SKM-1 treated with dmso at 0.1 percent for 144 hours (cell line): ENCODE results near the gene SCAF11.

ENCODE experiments used
- DNase-seq: peaks from one replicate; lab custom pipeline; 2025; ENCODE audit not compliant: unreplicated experiment; lab: John Stamatoyannopoulos, UW

Gene SCAF11

GRCh38 chr12:45915405-45915804, 75.0 kb downstream of the SCAF11 start:
- no peak for DNase-seq

- no peak for DNase-seq
These were observed 76.3 kb downstream of the SCAF11 start for GRCh38 chr12:45914090-45914489.

- no peak for DNase-seq
These were observed 76.7 kb downstream of the SCAF11 start for GRCh38 chr12:45913631-45914030.

DNA sequence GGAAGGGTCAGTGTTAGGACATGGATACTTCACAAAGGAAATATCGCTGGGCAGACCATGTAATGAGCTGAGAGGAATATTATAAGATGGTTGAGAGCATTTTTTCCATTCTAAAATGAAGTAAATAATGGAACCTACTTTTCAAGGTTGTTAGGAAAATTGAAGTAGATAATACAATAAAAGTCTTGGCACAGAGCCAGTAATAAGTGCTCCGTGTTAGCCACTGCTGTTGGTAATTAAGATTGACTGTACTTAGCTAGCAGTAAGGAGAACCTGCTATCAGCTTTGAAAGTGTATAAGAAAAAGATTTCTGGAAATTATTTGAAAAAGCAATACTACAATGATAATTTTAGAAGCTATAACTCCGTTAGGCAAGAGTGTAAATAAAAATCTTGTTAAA, 77.6 kb downstream of the SCAF11 start:
- DNase-seq, result no peak

DNA sequence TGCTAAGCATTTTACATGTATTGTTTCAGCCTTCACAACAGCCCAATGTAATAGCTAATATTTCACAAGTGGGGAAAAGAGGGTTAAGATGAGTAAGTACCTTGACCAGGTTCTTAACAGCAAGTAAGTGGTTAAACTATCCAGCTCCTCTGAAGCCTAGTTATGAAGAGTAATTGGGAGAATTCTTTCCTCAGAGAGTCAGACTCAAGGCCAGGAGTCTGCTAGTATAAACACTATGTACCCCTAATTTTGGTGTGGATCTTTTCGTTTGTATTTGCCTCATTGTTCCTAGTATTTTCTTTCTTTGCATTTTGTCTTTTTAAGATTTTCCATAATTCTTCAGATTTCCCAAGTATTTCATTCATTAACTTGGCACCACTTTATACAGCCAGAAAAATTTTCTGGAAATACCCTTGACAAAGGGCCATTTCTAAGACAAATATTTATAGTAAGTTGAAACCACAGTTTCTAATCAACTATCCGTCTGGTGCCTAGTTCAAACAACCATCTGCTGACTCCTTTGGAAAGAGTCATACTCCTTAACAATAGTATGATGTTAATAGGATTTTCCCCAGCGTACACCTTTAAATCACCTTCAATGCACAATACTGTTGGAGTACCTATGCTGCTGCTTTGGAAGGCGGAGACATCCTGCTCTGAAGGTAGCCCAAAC, 81.2 kb downstream of the SCAF11 start:
- DNase-seq, result no peak

GRCh38 chr12:45907955-45908354, 82.4 kb downstream of the SCAF11 start:
- peak; percentile 2 for DNase-seq

DNA sequence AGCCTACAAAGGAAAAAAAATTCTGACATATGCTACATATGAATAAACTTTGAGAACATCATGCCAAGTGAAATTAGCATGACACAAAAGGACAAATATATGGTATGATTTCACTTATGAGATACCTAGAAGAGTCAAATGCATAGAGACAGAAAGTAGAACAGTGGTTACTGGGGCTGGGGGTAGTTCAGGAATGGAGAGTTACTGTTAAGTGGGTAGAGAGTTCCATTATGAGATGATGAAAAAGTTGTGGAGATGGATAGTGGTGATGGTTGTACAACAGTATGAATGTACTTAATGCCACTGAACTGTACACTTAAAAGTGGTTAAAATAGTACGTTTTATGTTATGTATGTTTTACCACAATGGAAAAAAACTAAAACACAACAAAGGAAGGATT, 92.3 kb downstream of the SCAF11 start:
- no peak for DNase-seq

DNA sequence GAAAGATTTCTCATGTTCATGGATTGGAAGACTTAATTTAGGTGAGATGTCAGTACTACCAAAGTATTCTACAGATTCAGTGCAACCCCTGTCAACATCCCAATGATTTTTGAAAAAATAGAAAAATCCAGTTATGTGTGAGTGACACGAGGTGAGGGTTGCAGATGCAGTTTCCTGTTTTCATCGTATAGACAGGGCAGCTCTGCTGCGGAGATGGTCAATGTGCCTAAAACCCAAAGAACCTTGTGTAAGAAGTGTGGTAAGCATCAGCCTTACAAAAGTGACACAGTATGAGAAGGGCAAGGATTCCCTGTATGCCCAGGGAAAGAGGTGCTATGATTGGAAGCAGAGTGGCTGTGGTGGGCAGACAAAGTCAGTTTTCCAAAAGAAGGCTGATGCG, 94.4 kb downstream of the SCAF11 start:
- no peak for DNase-seq

DNA sequence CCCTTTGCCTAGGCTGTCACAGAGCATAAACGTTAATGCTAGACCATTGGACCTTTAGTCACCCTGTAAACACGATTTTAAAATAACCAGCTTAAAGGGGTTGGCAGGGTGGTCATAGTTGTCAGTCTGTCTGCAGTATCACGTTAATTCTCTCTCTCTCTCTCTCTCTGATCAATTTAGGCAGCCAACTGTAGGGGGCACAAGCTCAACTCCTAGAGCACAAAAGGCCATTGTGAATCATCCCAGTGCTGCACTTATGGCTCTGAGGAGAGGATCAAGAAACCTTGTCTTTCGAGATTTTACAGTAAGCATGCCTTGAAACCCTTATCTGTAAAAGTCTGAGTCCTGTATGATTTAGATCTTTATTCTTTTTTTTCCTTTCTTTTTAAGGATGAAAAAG, 97.1 kb downstream of the SCAF11 start:
- DNase-seq, result no peak

GRCh38 chr12:45890276-45890675, 100.1 kb downstream of the SCAF11 start:
- DNase-seq, result no peak

GRCh38 chr12:45887544-45887943, 102.8 kb downstream of the SCAF11 start:
- DNase-seq, result no peak

DNA sequence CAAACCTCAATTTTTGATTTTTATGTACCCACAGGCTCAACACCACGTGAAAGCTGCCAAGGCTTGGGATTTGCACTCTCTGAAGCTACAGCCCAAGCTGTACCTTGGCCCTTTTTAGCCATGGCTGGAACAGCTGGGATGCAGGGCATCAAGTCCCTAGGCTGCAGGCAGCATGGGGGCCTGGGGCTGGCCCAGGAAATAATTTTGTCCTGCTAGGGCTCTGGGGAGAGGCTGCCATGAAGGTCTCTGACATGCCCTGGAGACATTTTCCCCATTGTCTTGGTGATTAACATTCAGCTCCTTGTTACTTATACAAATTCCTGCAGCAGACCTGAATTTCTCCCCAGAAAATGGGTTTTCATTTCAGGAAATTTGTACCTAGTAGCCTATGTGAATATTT, 103.7 kb downstream of the SCAF11 start:
- no peak for DNase-seq

- DNase-seq, result no peak
These were observed 107.2 kb downstream of the SCAF11 start for GRCh38 chr12:45883187-45883586.

- no peak for DNase-seq
These were observed 109.8 kb downstream of the SCAF11 start for GRCh38 chr12:45880533-45880932.

DNA sequence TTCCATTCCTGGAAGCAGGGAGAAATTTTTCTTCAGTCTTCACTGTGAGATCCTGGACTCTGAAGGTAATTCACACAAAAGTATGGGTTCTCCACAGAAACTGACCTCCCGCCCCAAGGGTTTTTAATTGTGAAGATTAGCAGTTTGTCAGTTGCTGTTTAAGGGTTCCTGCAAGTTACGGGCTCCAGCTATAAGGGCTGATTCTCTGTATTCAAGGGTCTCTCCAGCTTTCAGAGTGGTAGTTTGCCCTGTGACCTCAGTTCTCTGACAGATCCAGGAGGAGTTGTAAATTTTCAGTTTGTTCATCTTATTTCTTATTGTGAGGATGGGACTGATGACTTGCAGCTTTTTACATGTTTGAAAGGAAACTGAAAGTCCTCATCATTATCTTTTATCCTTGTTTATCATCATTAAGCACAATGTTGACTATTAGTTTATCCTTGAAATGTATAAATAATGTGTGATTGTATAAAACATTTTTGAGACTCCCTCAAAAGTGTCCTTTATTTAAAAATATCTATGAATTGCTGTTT, 110.9 kb downstream of the SCAF11 start:
- no peak for DNase-seq

DNA sequence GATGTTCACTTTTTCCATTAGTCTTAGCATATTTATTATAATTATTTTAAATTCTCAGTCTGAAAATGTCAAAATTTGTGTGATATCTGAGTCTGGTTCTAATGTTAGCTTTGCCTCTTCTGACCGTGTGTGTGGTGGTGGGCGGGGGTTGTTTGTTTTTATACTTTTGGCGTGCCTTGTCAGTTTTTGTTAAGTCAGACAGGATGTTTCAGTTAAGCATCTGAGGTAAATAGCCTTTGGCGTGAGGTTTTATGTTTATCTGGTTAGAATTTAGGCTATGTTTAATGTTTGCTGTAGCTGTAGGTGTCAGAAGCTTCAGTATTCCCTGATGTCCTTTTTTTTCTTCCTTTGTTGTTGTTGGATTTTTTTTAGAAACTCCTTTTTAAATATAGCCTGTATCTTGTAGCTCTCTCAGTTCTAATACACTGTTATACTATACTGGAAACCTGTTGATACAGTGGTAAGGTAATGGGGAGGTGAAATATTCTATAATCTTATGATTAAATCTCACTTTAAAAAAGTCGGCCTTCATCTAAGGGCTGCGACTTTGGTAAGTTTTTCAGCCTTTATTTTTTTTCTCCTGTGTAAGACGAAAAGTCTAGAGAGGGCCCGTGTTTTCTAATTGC, 111.6 kb downstream of the SCAF11 start:
- no peak for DNase-seq

DNA sequence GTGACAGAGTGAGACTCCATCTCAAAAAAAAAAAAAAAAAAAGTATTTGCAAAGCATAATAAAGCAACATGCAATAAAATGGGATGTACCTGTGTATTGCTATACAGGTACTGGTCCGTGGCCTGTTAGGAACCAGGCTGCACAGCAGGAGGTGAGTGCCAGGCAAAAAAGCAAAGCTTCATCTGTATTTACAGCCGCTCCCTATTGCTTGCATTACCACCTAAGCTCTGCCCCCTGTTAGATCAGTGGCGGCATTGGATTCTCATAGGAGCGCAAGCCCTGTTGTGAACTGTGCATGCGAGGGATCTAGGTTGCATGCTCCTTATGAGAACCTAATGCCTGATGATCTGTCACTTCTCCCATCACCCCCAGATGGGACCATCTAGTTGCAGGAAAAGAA, 113.3 kb downstream of the SCAF11 start:
- no peak for DNase-seq

- no peak for DNase-seq
These were observed 117.9 kb downstream of the SCAF11 start for GRCh38 chr12:45872446-45872845.
